Liver (tissue), 9 donors: Measurements from ENCODE around the gene ERCC3. TPM values are rescaled to one million over a fixed set of nuclear protein-coding genes. Genes with fewer than 3 reads are reported as not detected.

ENCODE experiments used
- DNase-seq: peaks from one replicate; pipeline ENCODE4 v3.0.0-alpha.2; 2017; ENCODE audit warnings: low spot score
- H3K27ac ChIP-seq, 2 donors: one replicate each; pipeline ENCODE4 v1.7.0; 2013; ENCODE audit warnings: inconsistent platforms in 2 of 2, low read length in 2 of 2, control low read depth in 1 of 2, low read depth in 1 of 2, mild to moderate bottlenecking in 1 of 2
- H3K27me3 ChIP-seq, 4 donors: one replicate each; pipeline versions ENCODE4 v1.6.1 to v1.7.0; 2013; ENCODE audit warnings: low read length in 3 of 4, inconsistent platforms in 1 of 4, mild to moderate bottlenecking in 1 of 4, moderate library complexity in 1 of 4; ENCODE audit not compliant: control insufficient read depth in 4 of 4, insufficient read depth in 4 of 4
- H3K36me3 ChIP-seq, 4 donors: one replicate each; pipeline versions ENCODE4 v1.6.1 to v1.7.0; 2013; ENCODE audit warnings: low read length in 3 of 4, mild to moderate bottlenecking in 3 of 4, low read depth in 1 of 4, moderate library complexity in 1 of 4; ENCODE audit not compliant: control insufficient read depth in 4 of 4, insufficient read depth in 3 of 4
- H3K4me1 ChIP-seq, 4 donors: one replicate each; pipeline versions ENCODE4 v1.6.1 to v1.7.0; 2013; ENCODE audit warnings: low read length in 3 of 4, mild to moderate bottlenecking in 3 of 4, moderate library complexity in 1 of 4; ENCODE audit not compliant: control insufficient read depth in 4 of 4, insufficient read depth in 4 of 4
- H3K4me3 ChIP-seq, 3 donors: one replicate each; pipeline versions ENCODE4 v1.6.1 to v1.7.0; 2013; ENCODE audit warnings: low read length in 3 of 3, control low read depth in 1 of 3, low read depth in 1 of 3, mild to moderate bottlenecking in 1 of 3
- H3K9ac ChIP-seq, 2 donors: one replicate each; pipeline ENCODE4 v1.7.0; 2013; ENCODE audit warnings: low read length in 2 of 2, mild to moderate bottlenecking in 2 of 2, moderate library complexity in 2 of 2, control low read depth in 1 of 2, low read depth in 1 of 2
- H3K9me3 ChIP-seq, 4 donors: one replicate each; pipeline versions ENCODE4 v1.6.1 to v1.7.0; 2013; ENCODE audit warnings: low read length in 3 of 4; ENCODE audit not compliant: control insufficient read depth in 4 of 4
- ATF3 ChIP-seq: IDR thresholded peaks from 2 replicates; pipeline ENCODE4 v1.6.1; 2016; ENCODE audit warnings: antibody characterized with exemption
- CTCF ChIP-seq: fragments of 150-350 bp; IDR thresholded peaks from 2 replicates; pipeline ENCODE4 v1.5.1; 2017; ENCODE audit warnings: improper control_type of control experiment, low read depth, low read length; ENCODE audit not compliant: missing input control
- EGR1 ChIP-seq, 2 donors: IDR thresholded peaks; 2 replicates each; pipeline ENCODE4 v1.6.1; 2016 to 2018; ENCODE audit warnings: antibody characterized with exemption in 2 of 2, low read depth in 2 of 2
- FOXA1 ChIP-seq: IDR thresholded peaks from 2 replicates; pipeline ENCODE4 v1.6.1; 2016; ENCODE audit warnings: antibody characterized with exemption
- FOXA2 ChIP-seq: IDR thresholded peaks from 2 replicates; pipeline ENCODE4 v1.6.1; 2016; ENCODE audit warnings: antibody characterized with exemption
- GABPA ChIP-seq, 2 donors: IDR thresholded peaks in 1 of 2; conservative IDR thresholded peaks in 1 of 2; 2 replicates each; pipeline ENCODE4 v1.6.1; 2016; ENCODE audit warnings: antibody characterized with exemption in 2 of 2, mild to moderate bottlenecking in 1 of 2, moderate library complexity in 1 of 2
- HNF4A ChIP-seq, 2 donors: conservative IDR thresholded peaks; 2 replicates each; pipeline ENCODE4 v1.6.1; 2016; ENCODE audit warnings: antibody characterized with exemption in 2 of 2, mild to moderate bottlenecking in 2 of 2
- HNF4G ChIP-seq: IDR thresholded peaks from 2 replicates; pipeline ENCODE4 v1.6.1; 2016; ENCODE audit warnings: antibody characterized with exemption
- JUND ChIP-seq, 2 donors: IDR thresholded peaks; 2 replicates each; pipeline ENCODE4 v1.6.1; 2016; ENCODE audit warnings: antibody characterized with exemption in 2 of 2
- RAD21 ChIP-seq, 2 donors: IDR thresholded peaks; 2 replicates each; pipeline ENCODE4 v1.6.1; 2016; ENCODE audit warnings: antibody characterized with exemption in 2 of 2, mild to moderate bottlenecking in 2 of 2
- RXRA ChIP-seq, 2 donors: IDR thresholded peaks; 2 replicates each; pipeline ENCODE4 v1.6.1; 2017 to 2018; ENCODE audit warnings: antibody characterized with exemption in 2 of 2, mild to moderate bottlenecking in 1 of 2
- SP1 ChIP-seq: IDR thresholded peaks from 2 replicates; pipeline ENCODE4 v1.6.1; 2018; ENCODE audit warnings: antibody characterized with exemption, mild to moderate bottlenecking
- TAF1 ChIP-seq: conservative IDR thresholded peaks from 2 replicates; pipeline ENCODE4 v1.6.1; 2016; ENCODE audit warnings: antibody characterized with exemption, mild to moderate bottlenecking
- YY1 ChIP-seq: IDR thresholded peaks from 2 replicates; pipeline ENCODE4 v1.6.1; 2016; ENCODE audit warnings: antibody characterized with exemption, mild to moderate bottlenecking
- ZBTB33 ChIP-seq: IDR thresholded peaks from 2 replicates; pipeline ENCODE4 v1.6.1; 2016; ENCODE audit warnings: antibody characterized with exemption
- WGBS: extraction: QIAGEN DNeasy Blood & Tissue Kit; methylation state at CpG from one replicate; pipeline ENCODE4 v1.1.7; 2013; 5-methylcytosine and 5-hydroxymethylcytosine counted together
- polyA plus RNA-seq, 2 donors: library from polyadenylated mRNA; stranded (reverse) in 1 of 2; unstranded in 1 of 2; fragments of 200-250 nt in 1 of 2; fragments of >200 nt in 1 of 2; fragmentation: Nextera tagmentation in 1 of 2; extraction: Ambion mirVana in 1 of 2; gene quantifications; one replicate each; pipeline versions ENCODE4 v1.2.1 to v1.2.3, GENCODE V29; 2013 to 2015
- total RNA-seq, 2 donors: library from RNA; depleted of rRNA; stranded (reverse); fragments of >200 nt; gene quantifications; one replicate each; pipeline ENCODE4 v1.2.3, GENCODE V29; 2014
- TF ChIP-seq, protein P1 (sequence below): IDR thresholded peaks from 2 replicates; pipeline ENCODE4 v1.6.1; 2016; ENCODE audit warnings: antibody characterized with exemption
- TF ChIP-seq, protein P2 (sequence below): IDR thresholded peaks from 2 replicates; pipeline ENCODE4 v1.6.1; 2016; ENCODE audit warnings: antibody characterized with exemption, mild to moderate bottlenecking
- donor health status: healthy.
- donor health status: healthy.
- donor health status: healthy.
- donor health status: healthy.
- donor health status: healthy.

The ERCC3 gene
- total and polyA plus RNA-seq, 4 donors = 12.4 to 38.3 (median 17.4) TPM

GRCh38 chr2:127277028-127277427 lies 16.9 kb downstream of the ERCC3 start:
- Histone ChIP-seq H3K9ac (no peak overlapping the region), H3K9me3 (no peaks in the 10 kb centered on the region), H3K27ac (no peak overlapping the region), H3K27me3 (no peaks in the 10 kb centered on the region), H3K4me1 (no peaks in the 10 kb centered on the region), H3K36me3 (peaks cover 9 to 61% (median 33%) of the 10 kb centered on the region in 4 donors), H3K4me3 (no peak overlapping the region)
- TF ChIP-seq EGR1 (IDR thresholded peaks at IDR 0.05; ENCODE audit: low read depth in 2 of 2) = no peak
- no peak for TF ChIP-seq ZBTB33
- TF ChIP-seq HNF4G = no peak
- TF ChIP-seq, protein P1, sequence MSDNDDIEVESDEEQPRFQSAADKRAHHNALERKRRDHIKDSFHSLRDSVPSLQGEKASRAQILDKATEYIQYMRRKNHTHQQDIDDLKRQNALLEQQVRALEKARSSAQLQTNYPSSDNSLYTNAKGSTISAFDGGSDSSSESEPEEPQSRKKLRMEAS = no peak
- TF ChIP-seq, protein P2, sequence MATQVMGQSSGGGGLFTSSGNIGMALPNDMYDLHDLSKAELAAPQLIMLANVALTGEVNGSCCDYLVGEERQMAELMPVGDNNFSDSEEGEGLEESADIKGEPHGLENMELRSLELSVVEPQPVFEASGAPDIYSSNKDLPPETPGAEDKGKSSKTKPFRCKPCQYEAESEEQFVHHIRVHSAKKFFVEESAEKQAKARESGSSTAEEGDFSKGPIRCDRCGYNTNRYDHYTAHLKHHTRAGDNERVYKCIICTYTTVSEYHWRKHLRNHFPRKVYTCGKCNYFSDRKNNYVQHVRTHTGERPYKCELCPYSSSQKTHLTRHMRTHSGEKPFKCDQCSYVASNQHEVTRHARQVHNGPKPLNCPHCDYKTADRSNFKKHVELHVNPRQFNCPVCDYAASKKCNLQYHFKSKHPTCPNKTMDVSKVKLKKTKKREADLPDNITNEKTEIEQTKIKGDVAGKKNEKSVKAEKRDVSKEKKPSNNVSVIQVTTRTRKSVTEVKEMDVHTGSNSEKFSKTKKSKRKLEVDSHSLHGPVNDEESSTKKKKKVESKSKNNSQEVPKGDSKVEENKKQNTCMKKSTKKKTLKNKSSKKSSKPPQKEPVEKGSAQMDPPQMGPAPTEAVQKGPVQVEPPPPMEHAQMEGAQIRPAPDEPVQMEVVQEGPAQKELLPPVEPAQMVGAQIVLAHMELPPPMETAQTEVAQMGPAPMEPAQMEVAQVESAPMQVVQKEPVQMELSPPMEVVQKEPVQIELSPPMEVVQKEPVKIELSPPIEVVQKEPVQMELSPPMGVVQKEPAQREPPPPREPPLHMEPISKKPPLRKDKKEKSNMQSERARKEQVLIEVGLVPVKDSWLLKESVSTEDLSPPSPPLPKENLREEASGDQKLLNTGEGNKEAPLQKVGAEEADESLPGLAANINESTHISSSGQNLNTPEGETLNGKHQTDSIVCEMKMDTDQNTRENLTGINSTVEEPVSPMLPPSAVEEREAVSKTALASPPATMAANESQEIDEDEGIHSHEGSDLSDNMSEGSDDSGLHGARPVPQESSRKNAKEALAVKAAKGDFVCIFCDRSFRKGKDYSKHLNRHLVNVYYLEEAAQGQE = no peak
- TF ChIP-seq ATF3 = no peak
- no peak for TF ChIP-seq RAD21 (IDR thresholded peaks at IDR 0.05)
- TF ChIP-seq HNF4A (conservative IDR thresholded peaks at IDR 0.05) = no peak
- WGBS = 95% methylated on average over 2 of the region's 2 CpGs
- no peak for DNase-seq

DNA sequence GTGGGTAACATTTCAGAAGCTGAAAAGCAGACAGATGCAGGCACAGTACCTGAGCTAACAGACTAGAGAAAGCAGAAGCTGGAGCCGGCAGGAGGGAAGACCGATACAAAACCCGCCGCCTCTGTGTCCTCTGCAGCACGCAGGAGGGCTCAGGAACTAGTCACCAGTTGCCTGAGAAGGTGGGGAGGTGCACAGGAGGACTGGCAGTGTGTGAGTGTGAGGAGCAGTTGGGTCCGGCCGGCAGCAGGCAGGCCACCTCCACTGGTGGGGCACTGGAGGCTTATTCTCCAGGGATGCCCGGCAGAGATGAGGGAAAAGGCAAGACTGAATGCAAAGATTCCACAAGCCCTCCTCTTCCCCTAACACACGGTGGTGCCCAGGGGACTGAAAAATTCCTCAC lies 18.2 kb downstream of the ERCC3 start:
- H3K36me3 ChIP-seq = peaks cover 14 to 64% (median 37%) of the 10 kb centered on the region in 4 donors
- H3K9me3 ChIP-seq = no peaks in the 10 kb centered on the region
- H3K27ac ChIP-seq = no peak overlapping the region
- no peaks in the 10 kb centered on the region for H3K27me3 ChIP-seq
- no peaks in the 10 kb centered on the region for H3K4me1 ChIP-seq
- H3K9ac ChIP-seq = no peak overlapping the region
- no peak for DNase-seq
- WGBS = 92% methylated on average over 9 of the region's 9 CpGs
- no peak overlapping the region for H3K4me3 ChIP-seq
- no peak for TF ChIP-seq EGR1 (IDR thresholded peaks at IDR 0.05; ENCODE audit: low read depth in 2 of 2)
- TF ChIP-seq JUND (IDR thresholded peaks at IDR 0.05) = no peak
- TF ChIP-seq RXRA (IDR thresholded peaks at IDR 0.05) = no peak
- TF ChIP-seq SP1 = no peak
- TF ChIP-seq RAD21 (IDR thresholded peaks at IDR 0.05) = no peak
- no peak for TF ChIP-seq YY1
- TF ChIP-seq, protein P2 = no peak
- TF ChIP-seq GABPA (IDR thresholded peaks at IDR 0.05 in 1 of 2, conservative IDR thresholded peaks at IDR 0.05 in 1 of 2) = no peak
- TF ChIP-seq TAF1 = no peak
- no peak for TF ChIP-seq FOXA2
- TF ChIP-seq FOXA1 = no peak
- TF ChIP-seq, protein P1 = no peak
- no peak for TF ChIP-seq HNF4A (conservative IDR thresholded peaks at IDR 0.05)
- no peak for TF ChIP-seq CTCF
- no peak for TF ChIP-seq ZBTB33
- no peak for TF ChIP-seq HNF4G
- no peak for TF ChIP-seq ATF3
